HEK293 (cell line): ENCODE data around the gene TBCA.
A peak's percentile ranks its signal among the peaks of the same experiment; 100 is the strongest.

Experiments used
- CTCF ChIA-PET: fragments of 350-600 bp; formaldehyde crosslinking; extraction: SDS; loops from one replicate; lab custom pipeline; 2021; ENCODE audit warnings: antibody characterized with exemption; lab: Yijun Ruan, JAX
- POLR2A ChIA-PET: fragments of 300-600 bp; formaldehyde crosslinking; extraction: SDS; loops from one replicate; lab custom pipeline; 2020; ENCODE audit warnings: antibody characterized with exemption, inconsistent platforms; lab: Yijun Ruan, JAX
- H3K27ac ChIP-seq: fragments of 200-500 bp; sonication (Bioruptor generic); 2 replicates; pipeline ENCODE4 v1.5.1; 2014; ENCODE audit warnings: low read depth, low read length, control low read depth, inconsistent platforms; ENCODE audit errors: extremely low read depth
- H3K36me3 ChIP-seq, 2 experiments: fragments of 200-500 bp in 1 of 2; sonication (Bioruptor generic) in 1 of 2; 1 replicate in 1 of 2; 2 replicates in 1 of 2; pipeline ENCODE4 v1.5.1; 2014 to 2017; ENCODE audit warnings: inconsistent platforms in 2 of 2, low read length in 2 of 2; ENCODE audit not compliant: control insufficient read depth in 2 of 2, insufficient read depth in 1 of 2
- H3K4me1 ChIP-seq: fragments of 200-500 bp; sonication (Bioruptor generic); 2 replicates; pipeline ENCODE4 v1.5.1; 2014; ENCODE audit warnings: mild to moderate bottlenecking, low read length, inconsistent platforms; ENCODE audit not compliant: control insufficient read depth, insufficient read depth
- H3K4me3 ChIP-seq: 2 replicates; pipeline ENCODE4 v1.5.1; 2011; ENCODE audit warnings: low read depth, mild to moderate bottlenecking, control low read depth, low read length, moderate library complexity
- H3K9me3 ChIP-seq: fragments of 200-500 bp; sonication (Bioruptor generic); 2 replicates; pipeline ENCODE4 v1.5.1; 2014; ENCODE audit warnings: low read depth, low read length, inconsistent platforms; ENCODE audit not compliant: control insufficient read depth, insufficient read depth
- EGR2 ChIP-seq: fragments of 450-650 bp; formaldehyde crosslinking; IDR thresholded peaks from 2 replicates; pipeline ENCODE4 v1.5.1; 2016; ENCODE audit warnings: low read depth, missing biosample characterization, missing genetic modification characterization
- GFI1B ChIP-seq: fragments of 450-650 bp; formaldehyde crosslinking; IDR thresholded peaks from 2 replicates; pipeline ENCODE4 v1.5.1; 2016; ENCODE audit warnings: missing biosample characterization, missing genetic modification characterization
- IKZF3 ChIP-seq: fragments of 450-650 bp; IDR thresholded peaks from 2 replicates; pipeline ENCODE4 v1.5.0; 2018; ENCODE audit warnings: missing biosample characterization, mild to moderate bottlenecking, missing genetic modification characterization, moderate library complexity
- KLF16 ChIP-seq: fragments of 450-650 bp; formaldehyde crosslinking; IDR thresholded peaks from 2 replicates; pipeline ENCODE4 v1.5.1; 2017; ENCODE audit warnings: missing biosample characterization, missing genetic modification characterization
- KLF7 ChIP-seq: fragments of 450-650 bp; formaldehyde crosslinking; IDR thresholded peaks from 2 replicates; pipeline ENCODE4 v1.5.1; 2016; ENCODE audit warnings: missing biosample characterization, missing genetic modification characterization, borderline replicate concordance
- MEIS1 ChIP-seq: sonication (generic); formaldehyde crosslinking; IDR thresholded peaks from 2 replicates; pipeline ENCODE4 v1.8.1; 2022; ENCODE audit warnings: missing genetic modification reagents, mild to moderate bottlenecking, borderline replicate concordance
- OVOL3 ChIP-seq: fragments of 450-650 bp; formaldehyde crosslinking; IDR thresholded peaks from 2 replicates; pipeline ENCODE4 v1.5.1; 2016; ENCODE audit warnings: missing biosample characterization, missing genetic modification characterization
- WT1 ChIP-seq: fragments of 450-650 bp; formaldehyde crosslinking; IDR thresholded peaks from 2 replicates; pipeline ENCODE4 v1.5.1; 2016; ENCODE audit warnings: missing biosample characterization, missing genetic modification characterization
- YY1 ChIP-seq: fragments of 450-650 bp; formaldehyde crosslinking; IDR thresholded peaks from 2 replicates; pipeline ENCODE4 v1.5.1; 2018; ENCODE audit warnings: missing biosample characterization, missing genetic modification characterization
- ZBTB20 ChIP-seq: fragments of 450-650 bp; formaldehyde crosslinking; IDR thresholded peaks from 2 replicates; pipeline ENCODE4 v1.5.1; 2016; ENCODE audit warnings: missing biosample characterization, missing genetic modification characterization
- ZFHX2 ChIP-seq: fragments of 450-650 bp; formaldehyde crosslinking; conservative IDR thresholded peaks from 2 replicates; pipeline ENCODE4 v1.5.1; 2016; ENCODE audit warnings: missing biosample characterization, missing genetic modification characterization
- ZNF121 ChIP-seq: fragments of 450-650 bp; formaldehyde crosslinking; IDR thresholded peaks from 2 replicates; pipeline ENCODE4 v1.5.1; 2016; ENCODE audit warnings: missing biosample characterization, missing genetic modification characterization
- ZNF146 ChIP-seq: fragments of 450-650 bp; formaldehyde crosslinking; IDR thresholded peaks from 2 replicates; pipeline ENCODE4 v1.5.1; 2016; ENCODE audit warnings: missing biosample characterization, missing genetic modification characterization
- ZNF155 ChIP-seq: fragments of 450-650 bp; formaldehyde crosslinking; IDR thresholded peaks from 2 replicates; pipeline ENCODE4 v1.5.1; 2016; ENCODE audit warnings: missing biosample characterization, missing genetic modification characterization
- ZNF366 ChIP-seq: fragments of 450-650 bp; formaldehyde crosslinking; conservative IDR thresholded peaks from 2 replicates; pipeline ENCODE4 v1.5.1; 2016; ENCODE audit warnings: missing biosample characterization, missing genetic modification characterization
- ZNF391 ChIP-seq: fragments of 450-650 bp; formaldehyde crosslinking; IDR thresholded peaks from 2 replicates; pipeline ENCODE4 v1.5.1; 2016; ENCODE audit warnings: low read depth, missing biosample characterization, missing genetic modification characterization, borderline replicate concordance
- ZNF394 ChIP-seq: fragments of 450-650 bp; formaldehyde crosslinking; IDR thresholded peaks from 2 replicates; pipeline ENCODE4 v1.5.1; 2016; ENCODE audit warnings: missing biosample characterization, missing genetic modification characterization, mild to moderate bottlenecking, moderate library complexity, borderline replicate concordance
- ZNF404 ChIP-seq: fragments of 450-650 bp; formaldehyde crosslinking; IDR thresholded peaks from 2 replicates; pipeline ENCODE4 v1.5.1; 2017; ENCODE audit warnings: missing biosample characterization, missing genetic modification characterization
- ZNF530 ChIP-seq: fragments of 450-650 bp; formaldehyde crosslinking; IDR thresholded peaks from 2 replicates; pipeline ENCODE4 v1.5.1; 2016; ENCODE audit warnings: low read depth, missing biosample characterization, missing genetic modification characterization
- ZNF610 ChIP-seq: fragments of 450-650 bp; formaldehyde crosslinking; IDR thresholded peaks from 2 replicates; pipeline ENCODE4 v1.5.1; 2016; ENCODE audit warnings: missing biosample characterization, missing genetic modification characterization, borderline replicate concordance
- ZNF658 ChIP-seq: fragments of 450-650 bp; formaldehyde crosslinking; IDR thresholded peaks from 2 replicates; pipeline ENCODE4; 2016; ENCODE audit warnings: missing biosample characterization, missing genetic modification characterization
- ZNF677 ChIP-seq: fragments of 450-650 bp; IDR thresholded peaks from 2 replicates; pipeline ENCODE4 v1.5.0; 2018; ENCODE audit warnings: missing biosample characterization, mild to moderate bottlenecking, missing genetic modification characterization, moderate library complexity
- ZSCAN23 ChIP-seq: fragments of 450-650 bp; formaldehyde crosslinking; IDR thresholded peaks from 2 replicates; pipeline ENCODE4 v1.5.1; 2016; ENCODE audit warnings: missing biosample characterization, missing genetic modification characterization
- TF ChIP-seq, protein P1 (sequence below): fragments of 450-650 bp; IDR thresholded peaks from 2 replicates; pipeline ENCODE4 v1.5.1; 2018; ENCODE audit warnings: missing biosample characterization, missing genetic modification characterization
- TF ChIP-seq, protein P2 (sequence below): fragments of 450-650 bp; formaldehyde crosslinking; IDR thresholded peaks from 2 replicates; pipeline ENCODE4 v1.5.1; 2016; ENCODE audit warnings: missing biosample characterization, missing genetic modification characterization
- TF ChIP-seq, protein P3 (sequence below): fragments of 450-650 bp; formaldehyde crosslinking; IDR thresholded peaks from 2 replicates; pipeline ENCODE4 v1.5.1; 2016; ENCODE audit warnings: missing biosample characterization, missing genetic modification characterization, borderline replicate concordance
- TF ChIP-seq, protein P4 (sequence below): fragments of 450-650 bp; formaldehyde crosslinking; IDR thresholded peaks from 2 replicates; pipeline ENCODE4 v1.5.1; 2016; ENCODE audit warnings: missing biosample characterization, missing genetic modification characterization

Gene TBCA

DNA sequence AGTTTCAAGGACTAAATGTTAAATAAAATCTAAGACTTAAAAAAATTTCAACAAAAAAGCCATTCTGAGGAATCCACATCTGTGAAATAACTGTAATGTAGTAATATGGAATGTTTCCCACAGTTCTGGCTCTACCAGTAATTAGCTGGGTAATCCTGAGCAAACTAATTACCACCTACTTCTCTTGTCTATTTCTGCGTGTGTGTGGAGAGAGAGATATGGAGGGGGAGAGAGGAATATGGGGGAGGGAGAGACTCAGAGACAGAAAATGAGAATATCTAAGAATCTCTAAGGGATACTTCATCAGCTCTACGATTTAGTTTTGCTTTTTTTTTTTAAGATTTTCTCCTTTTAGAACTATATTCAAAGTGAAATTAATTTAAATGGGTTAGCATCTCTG, 28.0 kb downstream of the TBCA start:
- Histone ChIP-seq H3K27ac (no peak overlapping the region), H3K4me3 (no peak overlapping the region), H3K4me1 (peaks cover 3% of the 10 kb centered on the region; the same call in 1 of the 2 replicates), H3K36me3 (no peaks in the 10 kb centered on the region), H3K9me3 (no peaks in the 10 kb centered on the region)
- CTCF ChIA-PET, result interaction anchor here (0.6 kb wide), 1 partner anchor 11 kb away, joined by 3 read pairs; no protein-coding TSS in a partner anchor
- POLR2A ChIA-PET, result interaction anchor here (0.6 kb wide), 1 partner anchor 26 kb away, joined by 3 read pairs; no protein-coding TSS in a partner anchor
- TF ChIP-seq ZBTB20 (no peak), ZNF146 (no peak), MEIS1 (CRISPR knock-in tag) (no peak), GFI1B (tag by site-specific recombination) (no peak), ZNF404 (no peak), ZNF366 (tag by site-specific recombination) (0 out of 2 replicates have a peak, but pooled peaks have one; percentile 18), ZNF391 (tag by site-specific recombination) (no peak), OVOL3 (no peak), ZNF677 (tag by site-specific recombination) (no peak), ZNF610 (tag by site-specific recombination) (no peak), ZNF121 (tag by site-specific recombination) (no peak), IKZF3 (no peak), ZNF155 (tag by site-specific recombination) (no peak), KLF7 (tag by site-specific recombination) (no peak), ZSCAN23 (tag by site-specific recombination) (no peak), KLF16 (tag by site-specific recombination) (no peak), ZFHX2 (tag by site-specific recombination) (peak; percentile 67), EGR2 (tag by site-specific recombination) (peak; percentile 37; the same call in 1 of the 2 replicates), ZNF394 (no peak), YY1 (tag by site-specific recombination) (no peak), WT1 (no peak), ZNF658 (tag by site-specific recombination) (no peak), ZNF530 (tag by site-specific recombination) (no peak)
- TF ChIP-seq, protein P1, sequence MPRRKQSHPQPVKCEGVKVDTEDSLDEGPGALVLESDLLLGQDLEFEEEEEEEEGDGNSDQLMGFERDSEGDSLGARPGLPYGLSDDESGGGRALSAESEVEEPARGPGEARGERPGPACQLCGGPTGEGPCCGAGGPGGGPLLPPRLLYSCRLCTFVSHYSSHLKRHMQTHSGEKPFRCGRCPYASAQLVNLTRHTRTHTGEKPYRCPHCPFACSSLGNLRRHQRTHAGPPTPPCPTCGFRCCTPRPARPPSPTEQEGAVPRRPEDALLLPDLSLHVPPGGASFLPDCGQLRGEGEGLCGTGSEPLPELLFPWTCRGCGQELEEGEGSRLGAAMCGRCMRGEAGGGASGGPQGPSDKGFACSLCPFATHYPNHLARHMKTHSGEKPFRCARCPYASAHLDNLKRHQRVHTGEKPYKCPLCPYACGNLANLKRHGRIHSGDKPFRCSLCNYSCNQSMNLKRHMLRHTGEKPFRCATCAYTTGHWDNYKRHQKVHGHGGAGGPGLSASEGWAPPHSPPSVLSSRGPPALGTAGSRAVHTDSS (tag by site-specific recombination), result no peak
- TF ChIP-seq, protein P2, sequence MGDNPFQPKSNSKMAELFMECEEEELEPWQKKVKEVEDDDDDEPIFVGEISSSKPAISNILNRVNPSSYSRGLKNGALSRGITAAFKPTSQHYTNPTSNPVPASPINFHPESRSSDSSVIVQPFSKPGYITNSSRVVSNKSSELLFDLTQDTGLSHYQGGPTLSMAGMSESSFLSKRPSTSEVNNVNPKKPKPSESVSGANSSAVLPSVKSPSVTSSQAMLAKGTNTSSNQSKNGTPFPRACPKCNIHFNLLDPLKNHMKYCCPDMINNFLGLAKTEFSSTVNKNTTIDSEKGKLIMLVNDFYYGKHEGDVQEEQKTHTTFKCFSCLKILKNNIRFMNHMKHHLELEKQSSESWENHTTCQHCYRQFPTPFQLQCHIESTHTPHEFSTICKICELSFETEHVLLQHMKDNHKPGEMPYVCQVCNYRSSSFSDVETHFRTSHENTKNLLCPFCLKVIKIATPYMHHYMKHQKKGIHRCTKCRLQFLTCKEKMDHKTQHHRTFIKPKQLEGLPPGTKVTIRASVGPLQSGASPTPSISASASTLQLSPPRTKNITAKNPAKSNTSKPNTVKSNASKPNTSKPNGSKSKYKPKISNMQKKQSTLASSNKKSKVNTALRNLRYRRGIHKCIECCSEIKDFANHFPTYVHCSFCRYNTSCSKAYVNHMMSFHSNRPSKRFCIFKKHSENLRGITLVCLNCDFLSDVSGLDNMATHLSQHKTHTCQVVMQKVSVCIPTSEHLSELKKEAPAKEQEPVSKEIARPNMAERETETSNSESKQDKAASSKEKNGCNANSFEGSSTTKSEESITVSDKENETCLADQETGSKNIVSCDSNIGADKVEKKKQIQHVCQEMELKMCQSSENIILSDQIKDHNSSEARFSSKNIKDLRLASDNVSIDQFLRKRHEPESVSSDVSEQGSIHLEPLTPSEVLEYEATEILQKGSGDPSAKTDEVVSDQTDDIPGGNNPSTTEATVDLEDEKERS, result no peak
- TF ChIP-seq, protein P3, sequence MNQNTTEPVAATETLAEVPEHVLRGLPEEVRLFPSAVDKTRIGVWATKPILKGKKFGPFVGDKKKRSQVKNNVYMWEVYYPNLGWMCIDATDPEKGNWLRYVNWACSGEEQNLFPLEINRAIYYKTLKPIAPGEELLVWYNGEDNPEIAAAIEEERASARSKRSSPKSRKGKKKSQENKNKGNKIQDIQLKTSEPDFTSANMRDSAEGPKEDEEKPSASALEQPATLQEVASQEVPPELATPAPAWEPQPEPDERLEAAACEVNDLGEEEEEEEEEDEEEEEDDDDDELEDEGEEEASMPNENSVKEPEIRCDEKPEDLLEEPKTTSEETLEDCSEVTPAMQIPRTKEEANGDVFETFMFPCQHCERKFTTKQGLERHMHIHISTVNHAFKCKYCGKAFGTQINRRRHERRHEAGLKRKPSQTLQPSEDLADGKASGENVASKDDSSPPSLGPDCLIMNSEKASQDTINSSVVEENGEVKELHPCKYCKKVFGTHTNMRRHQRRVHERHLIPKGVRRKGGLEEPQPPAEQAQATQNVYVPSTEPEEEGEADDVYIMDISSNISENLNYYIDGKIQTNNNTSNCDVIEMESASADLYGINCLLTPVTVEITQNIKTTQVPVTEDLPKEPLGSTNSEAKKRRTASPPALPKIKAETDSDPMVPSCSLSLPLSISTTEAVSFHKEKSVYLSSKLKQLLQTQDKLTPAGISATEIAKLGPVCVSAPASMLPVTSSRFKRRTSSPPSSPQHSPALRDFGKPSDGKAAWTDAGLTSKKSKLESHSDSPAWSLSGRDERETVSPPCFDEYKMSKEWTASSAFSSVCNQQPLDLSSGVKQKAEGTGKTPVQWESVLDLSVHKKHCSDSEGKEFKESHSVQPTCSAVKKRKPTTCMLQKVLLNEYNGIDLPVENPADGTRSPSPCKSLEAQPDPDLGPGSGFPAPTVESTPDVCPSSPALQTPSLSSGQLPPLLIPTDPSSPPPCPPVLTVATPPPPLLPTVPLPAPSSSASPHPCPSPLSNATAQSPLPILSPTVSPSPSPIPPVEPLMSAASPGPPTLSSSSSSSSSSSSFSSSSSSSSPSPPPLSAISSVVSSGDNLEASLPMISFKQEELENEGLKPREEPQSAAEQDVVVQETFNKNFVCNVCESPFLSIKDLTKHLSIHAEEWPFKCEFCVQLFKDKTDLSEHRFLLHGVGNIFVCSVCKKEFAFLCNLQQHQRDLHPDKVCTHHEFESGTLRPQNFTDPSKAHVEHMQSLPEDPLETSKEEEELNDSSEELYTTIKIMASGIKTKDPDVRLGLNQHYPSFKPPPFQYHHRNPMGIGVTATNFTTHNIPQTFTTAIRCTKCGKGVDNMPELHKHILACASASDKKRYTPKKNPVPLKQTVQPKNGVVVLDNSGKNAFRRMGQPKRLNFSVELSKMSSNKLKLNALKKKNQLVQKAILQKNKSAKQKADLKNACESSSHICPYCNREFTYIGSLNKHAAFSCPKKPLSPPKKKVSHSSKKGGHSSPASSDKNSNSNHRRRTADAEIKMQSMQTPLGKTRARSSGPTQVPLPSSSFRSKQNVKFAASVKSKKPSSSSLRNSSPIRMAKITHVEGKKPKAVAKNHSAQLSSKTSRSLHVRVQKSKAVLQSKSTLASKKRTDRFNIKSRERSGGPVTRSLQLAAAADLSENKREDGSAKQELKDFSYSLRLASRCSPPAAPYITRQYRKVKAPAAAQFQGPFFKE (tag by site-specific recombination), result no peak
- TF ChIP-seq, protein P4, sequence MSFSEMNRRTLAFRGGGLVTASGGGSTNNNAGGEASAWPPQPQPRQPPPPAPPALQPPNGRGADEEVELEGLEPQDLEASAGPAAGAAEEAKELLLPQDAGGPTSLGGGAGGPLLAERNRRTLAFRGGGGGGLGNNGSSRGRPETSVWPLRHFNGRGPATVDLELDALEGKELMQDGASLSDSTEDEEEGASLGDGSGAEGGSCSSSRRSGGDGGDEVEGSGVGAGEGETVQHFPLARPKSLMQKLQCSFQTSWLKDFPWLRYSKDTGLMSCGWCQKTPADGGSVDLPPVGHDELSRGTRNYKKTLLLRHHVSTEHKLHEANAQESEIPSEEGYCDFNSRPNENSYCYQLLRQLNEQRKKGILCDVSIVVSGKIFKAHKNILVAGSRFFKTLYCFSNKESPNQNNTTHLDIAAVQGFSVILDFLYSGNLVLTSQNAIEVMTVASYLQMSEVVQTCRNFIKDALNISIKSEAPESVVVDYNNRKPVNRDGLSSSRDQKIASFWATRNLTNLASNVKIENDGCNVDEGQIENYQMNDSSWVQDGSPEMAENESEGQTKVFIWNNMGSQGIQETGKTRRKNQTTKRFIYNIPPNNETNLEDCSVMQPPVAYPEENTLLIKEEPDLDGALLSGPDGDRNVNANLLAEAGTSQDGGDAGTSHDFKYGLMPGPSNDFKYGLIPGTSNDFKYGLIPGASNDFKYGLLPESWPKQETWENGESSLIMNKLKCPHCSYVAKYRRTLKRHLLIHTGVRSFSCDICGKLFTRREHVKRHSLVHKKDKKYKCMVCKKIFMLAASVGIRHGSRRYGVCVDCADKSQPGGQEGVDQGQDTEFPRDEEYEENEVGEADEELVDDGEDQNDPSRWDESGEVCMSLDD, result no peak
